ENCODE measurements around the gene NLRP2B.

Gene NLRP2B

DNA sequence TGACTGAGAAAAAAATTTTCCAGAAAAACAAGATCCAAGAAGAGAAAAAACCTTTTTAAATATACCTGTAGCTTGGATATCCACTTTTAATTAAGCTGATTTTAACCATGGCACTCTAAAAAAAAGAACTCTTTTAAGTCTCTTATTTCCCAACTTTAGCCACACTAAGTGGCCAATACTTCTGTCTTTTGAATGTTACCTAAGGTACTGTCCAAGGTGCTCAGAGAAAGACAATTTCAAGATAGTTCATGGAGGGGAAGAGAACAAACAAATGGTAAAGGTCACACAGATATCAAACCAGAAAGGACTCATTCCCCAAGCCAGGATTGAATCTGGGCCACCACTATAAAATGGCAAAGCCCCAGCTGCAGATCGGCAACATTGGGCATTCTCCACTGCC, 10.1 kb downstream of the NLRP2B start:
- TF ChIP-seq, protein P1, sequence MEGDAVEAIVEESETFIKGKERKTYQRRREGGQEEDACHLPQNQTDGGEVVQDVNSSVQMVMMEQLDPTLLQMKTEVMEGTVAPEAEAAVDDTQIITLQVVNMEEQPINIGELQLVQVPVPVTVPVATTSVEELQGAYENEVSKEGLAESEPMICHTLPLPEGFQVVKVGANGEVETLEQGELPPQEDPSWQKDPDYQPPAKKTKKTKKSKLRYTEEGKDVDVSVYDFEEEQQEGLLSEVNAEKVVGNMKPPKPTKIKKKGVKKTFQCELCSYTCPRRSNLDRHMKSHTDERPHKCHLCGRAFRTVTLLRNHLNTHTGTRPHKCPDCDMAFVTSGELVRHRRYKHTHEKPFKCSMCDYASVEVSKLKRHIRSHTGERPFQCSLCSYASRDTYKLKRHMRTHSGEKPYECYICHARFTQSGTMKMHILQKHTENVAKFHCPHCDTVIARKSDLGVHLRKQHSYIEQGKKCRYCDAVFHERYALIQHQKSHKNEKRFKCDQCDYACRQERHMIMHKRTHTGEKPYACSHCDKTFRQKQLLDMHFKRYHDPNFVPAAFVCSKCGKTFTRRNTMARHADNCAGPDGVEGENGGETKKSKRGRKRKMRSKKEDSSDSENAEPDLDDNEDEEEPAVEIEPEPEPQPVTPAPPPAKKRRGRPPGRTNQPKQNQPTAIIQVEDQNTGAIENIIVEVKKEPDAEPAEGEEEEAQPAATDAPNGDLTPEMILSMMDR (IDR thresholded peaks at IDR 0.05; ENCODE audit: extremely low read depth, missing control alignments), result no peak
- no peak for DNase-seq (ENCODE audit: low spot score)

DNA sequence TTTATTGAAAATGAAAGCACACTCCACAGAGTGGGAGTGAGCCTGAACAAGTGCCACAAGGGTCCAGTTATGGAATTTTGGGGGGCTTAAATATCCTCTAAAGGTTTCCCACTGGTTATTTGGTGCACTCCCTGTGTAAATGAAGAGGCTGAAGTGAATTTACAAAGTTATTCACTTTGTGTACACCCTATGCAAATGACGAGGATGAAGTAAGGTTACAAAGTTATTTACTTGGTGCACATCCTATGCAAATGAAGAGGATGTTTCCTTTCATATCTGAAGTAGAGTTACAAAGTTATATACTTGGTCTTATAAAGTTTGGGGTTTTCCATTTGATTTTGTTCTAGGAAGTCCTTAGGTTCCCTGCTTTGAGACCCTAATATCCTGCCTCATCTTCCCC, 13.1 kb downstream of the NLRP2B start:
- no peak for DNase-seq (ENCODE audit: low spot score)
- TF ChIP-seq, protein P1 (IDR thresholded peaks at IDR 0.05; ENCODE audit: extremely low read depth, missing control alignments), result no peak

DNA sequence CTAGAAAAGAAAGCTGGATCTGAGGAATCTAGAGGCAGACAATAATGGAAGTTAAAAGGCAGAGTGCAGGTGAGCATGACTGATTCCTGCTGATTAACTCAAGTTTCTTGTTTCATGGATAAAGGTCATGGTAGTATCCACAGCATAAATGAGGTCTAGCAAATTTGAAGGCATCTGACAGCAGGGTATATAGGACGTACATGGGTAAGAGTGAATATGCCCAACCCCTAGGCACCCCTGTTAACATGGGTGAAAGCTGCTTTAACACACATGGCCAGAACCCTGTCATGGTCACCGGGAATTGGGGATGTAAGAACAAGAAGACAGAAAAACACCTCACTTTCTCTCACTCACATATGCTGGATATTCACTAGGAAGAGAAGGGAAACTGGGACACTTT, 25.0 kb downstream of the NLRP2B start:
- no peak for DNase-seq (ENCODE audit: low spot score)
- TF ChIP-seq, protein P1 (IDR thresholded peaks at IDR 0.05; ENCODE audit: extremely low read depth, missing control alignments), result no peak

DNA sequence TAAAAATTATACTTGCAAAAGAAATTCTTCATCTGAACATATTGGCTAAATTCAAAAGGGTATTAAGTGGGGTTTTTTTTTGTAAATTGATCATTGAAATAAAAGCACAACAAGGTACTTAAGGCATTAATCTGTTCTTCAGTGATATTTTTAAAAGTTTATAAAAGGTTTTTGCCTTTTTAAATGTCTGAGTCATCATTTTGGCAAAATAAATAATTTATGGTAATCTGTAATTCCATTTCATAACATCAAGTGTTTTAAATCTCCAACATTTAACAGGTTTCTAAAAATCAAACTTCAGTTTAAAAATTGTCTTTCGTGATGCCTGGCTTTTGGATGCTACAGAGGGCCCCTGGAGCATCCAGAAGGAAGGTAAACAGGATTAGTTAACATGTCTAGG, 27.4 kb downstream of the NLRP2B start:
- DNase-seq (ENCODE audit: low spot score), result no peak
- TF ChIP-seq, protein P1 (IDR thresholded peaks at IDR 0.05; ENCODE audit: extremely low read depth, missing control alignments), result no peak

DNA sequence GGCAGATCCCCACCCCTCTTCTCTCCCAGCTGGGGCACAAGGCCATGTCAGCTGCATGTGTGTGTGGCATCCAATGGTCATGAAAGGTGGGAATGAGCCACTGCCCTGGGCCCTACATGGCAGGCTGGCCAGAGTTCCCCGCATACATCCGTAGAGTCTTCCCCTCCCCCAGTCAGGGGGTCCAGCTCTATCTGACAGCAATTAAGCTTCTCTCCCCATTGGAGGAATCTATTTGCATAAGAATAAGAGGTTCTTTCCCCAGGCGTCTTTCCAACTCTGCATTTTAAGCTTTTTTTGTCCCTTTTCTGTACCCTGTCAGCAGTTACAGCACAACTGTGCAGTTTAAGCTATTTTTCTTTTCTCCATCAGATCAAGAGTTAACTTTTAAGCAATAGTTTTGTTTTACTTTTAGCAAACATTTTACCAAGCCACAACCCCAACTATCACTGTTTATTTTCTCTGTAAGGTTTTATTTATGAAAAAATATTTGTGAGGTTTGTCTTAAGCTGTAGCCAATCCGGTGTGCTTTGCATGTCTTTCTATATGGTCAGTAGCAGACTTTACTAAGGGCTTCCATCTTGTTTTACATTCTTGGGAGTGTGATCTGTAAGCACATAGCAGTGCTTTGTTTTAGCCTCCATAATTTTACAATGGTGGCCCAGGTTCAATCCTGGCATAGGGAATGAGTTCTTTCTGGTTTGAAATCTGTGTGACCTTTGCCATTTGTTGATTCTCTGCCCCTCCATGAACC, 28.7 kb downstream of the NLRP2B start:
- no peak for DNase-seq (ENCODE audit: low spot score)
- TF ChIP-seq, protein P1 (IDR thresholded peaks at IDR 0.05; ENCODE audit: extremely low read depth, missing control alignments), result no peak

DNA sequence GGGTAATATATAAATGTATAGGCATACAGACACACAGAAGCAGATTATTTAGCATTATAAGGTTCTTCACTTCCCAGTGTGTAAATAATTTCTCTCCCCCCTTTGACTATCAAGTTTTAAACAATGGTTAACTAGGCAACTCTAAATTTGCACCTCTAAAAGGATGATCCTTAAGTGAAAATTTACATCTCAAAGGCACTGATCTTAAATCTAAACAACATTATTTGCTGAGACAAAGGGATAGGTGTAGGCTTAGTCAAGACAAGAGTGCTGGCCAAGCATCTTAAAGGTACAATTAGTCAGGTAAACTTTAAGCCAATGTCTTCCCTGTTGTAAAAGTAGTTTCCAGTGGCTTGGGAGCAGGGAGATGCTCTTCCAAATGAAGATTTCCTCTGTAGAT, 33.0 kb downstream of the NLRP2B start:
- TF ChIP-seq, protein P1 (IDR thresholded peaks at IDR 0.05; ENCODE audit: extremely low read depth, missing control alignments), result no peak
- DNase-seq (ENCODE audit: low spot score), result no peak

DNA sequence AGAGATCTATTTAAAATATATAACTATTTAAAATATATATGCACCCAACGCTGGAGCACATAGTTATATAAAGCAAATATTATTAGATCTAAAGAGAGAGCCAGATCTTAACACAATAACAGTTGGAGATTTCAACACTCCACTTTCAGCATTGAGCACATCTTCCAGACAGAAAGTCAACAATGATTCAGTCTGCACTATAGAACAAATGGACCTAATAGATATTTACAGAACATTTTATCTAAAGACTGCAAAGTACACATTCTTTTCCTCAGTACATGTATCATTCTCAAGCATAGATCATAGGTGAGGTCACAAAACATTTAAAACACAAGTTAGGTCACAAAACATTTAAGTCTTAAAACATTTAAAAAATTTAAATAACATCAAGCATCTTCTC, 36.4 kb downstream of the NLRP2B start:
- no peak for DNase-seq (ENCODE audit: low spot score)
- TF ChIP-seq, protein P1 (IDR thresholded peaks at IDR 0.05; ENCODE audit: extremely low read depth, missing control alignments), result no peak
